HepG2 (cell line): ENCODE results near the gene GREM2. TPM values are rescaled to one million over a fixed set of nuclear protein-coding genes. Genes with fewer than 3 reads are reported as not detected.

Experiments
- AHDC1 ChIP-seq: sonication (generic); formaldehyde crosslinking; IDR thresholded peaks from 2 replicates; pipeline ENCODE4 v1.5.1; 2020; ENCODE audit warnings: mild to moderate bottlenecking, missing genetic modification reagents, borderline replicate concordance
- GTF3A ChIP-seq: sonication (generic); formaldehyde crosslinking; conservative IDR thresholded peaks from 2 replicates; pipeline ENCODE4 v1.4.0; 2020; ENCODE audit warnings: mild to moderate bottlenecking, missing genetic modification reagents
- RAD21 ChIP-seq: fragments of 450-650 bp; formaldehyde crosslinking; IDR thresholded peaks from 2 replicates; pipeline ENCODE4 v1.5.0; 2020; ENCODE audit warnings: mild to moderate bottlenecking
- RFXANK ChIP-seq: IDR thresholded peaks from 2 replicates; pipeline ENCODE4 v1.6.1; 2016
- RXRA ChIP-seq: sonication (generic); formaldehyde crosslinking; IDR thresholded peaks from 2 replicates; pipeline ENCODE4 v1.5.1; 2020; ENCODE audit warnings: missing genetic modification reagents
- TFDP1 ChIP-seq: IDR thresholded peaks from 2 replicates; pipeline ENCODE4 v1.6.1; 2016; ENCODE audit warnings: missing compliant biosample characterization, missing genetic modification reagents, borderline replicate concordance
- ZNF143 ChIP-seq: sonication (generic); formaldehyde crosslinking; IDR thresholded peaks from 2 replicates; pipeline ENCODE4 v1.4.0; 2020; ENCODE audit warnings: missing genetic modification reagents
- ZNF318 ChIP-seq: sonication (generic); formaldehyde crosslinking; IDR thresholded peaks from 2 replicates; pipeline ENCODE4 v1.4.0; 2020; ENCODE audit warnings: mild to moderate bottlenecking, missing genetic modification reagents
- ZNF773 ChIP-seq: sonication (generic); formaldehyde crosslinking; IDR thresholded peaks from 2 replicates; pipeline ENCODE4 v1.4.0; 2020; ENCODE audit warnings: missing genetic modification reagents, borderline replicate concordance
- polyA plus RNA-seq, 8 experiments: library from polyadenylated mRNA; depleted of rRNA in 3 of 8; stranded (reverse) in 7 of 8; unstranded in 1 of 8; fragments of >200 nt; fragmentation: Illumina TruSeq in 4 of 8; extraction: Trizol in 4 of 8; gene quantifications; 2 replicates each; pipeline versions ENCODE4 v1.2.1 to v1.2.3, GENCODE V29; 2011 to 2016; ENCODE audit warnings: low read depth in 4 of 8, missing spikeins in 1 of 8, mixed read lengths in 1 of 8; ENCODE audit not compliant: insufficient read depth in 1 of 8
- total RNA-seq, 5 experiments: library from RNA; depleted of rRNA; stranded (reverse); fragments of >200 nt; fragmentation: Illumina TruSeq; extraction: Trizol; gene quantifications; 2 replicates each; pipeline ENCODE4 v1.2.3, GENCODE V29; 2016; ENCODE audit warnings: low read depth in 1 of 5
- TF ChIP-seq, protein P1 (sequence below): sonication (generic); formaldehyde crosslinking; IDR thresholded peaks from 2 replicates; pipeline ENCODE4 v1.4.0; 2020; ENCODE audit warnings: missing genetic modification reagents

GREM2 gene
- total and polyA plus RNA-seq, 2 of the 13 experiments (the other 11 are each of a cell fraction or from before 2014, with no cell fraction given), result 0.07 TPM; not detected in 1

GRCh38 chr1:240619357-240619756, 7.4 kb upstream of the GREM2 start (continued):
- TF ChIP-seq ZNF318 (CRISPR knock-in tag) (no peak), ZNF773 (no peak), RAD21 (CRISPR knock-in tag) (no peak), ZNF143 (CRISPR knock-in tag) (no peak), RXRA (CRISPR knock-in tag) (no peak), TFDP1 (no peak), RFXANK (CRISPR knock-in tag) (no peak), AHDC1 (CRISPR knock-in tag) (no peak), GTF3A (CRISPR knock-in tag) (no peak)
- TF ChIP-seq, protein P1, sequence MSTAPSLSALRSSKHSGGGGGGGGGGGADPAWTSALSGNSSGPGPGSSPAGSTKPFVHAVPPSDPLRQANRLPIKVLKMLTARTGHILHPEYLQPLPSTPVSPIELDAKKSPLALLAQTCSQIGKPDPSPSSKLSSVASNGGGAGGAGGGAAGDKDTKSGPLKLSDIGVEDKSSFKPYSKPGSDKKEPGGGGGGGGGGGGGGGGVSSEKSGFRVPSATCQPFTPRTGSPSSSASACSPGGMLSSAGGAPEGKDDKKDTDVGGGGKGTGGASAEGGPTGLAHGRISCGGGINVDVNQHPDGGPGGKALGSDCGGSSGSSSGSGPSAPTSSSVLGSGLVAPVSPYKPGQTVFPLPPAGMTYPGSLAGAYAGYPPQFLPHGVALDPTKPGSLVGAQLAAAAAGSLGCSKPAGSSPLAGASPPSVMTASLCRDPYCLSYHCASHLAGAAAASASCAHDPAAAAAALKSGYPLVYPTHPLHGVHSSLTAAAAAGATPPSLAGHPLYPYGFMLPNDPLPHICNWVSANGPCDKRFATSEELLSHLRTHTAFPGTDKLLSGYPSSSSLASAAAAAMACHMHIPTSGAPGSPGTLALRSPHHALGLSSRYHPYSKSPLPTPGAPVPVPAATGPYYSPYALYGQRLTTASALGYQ, result no peak
